Measurements from ENCODE around the gene MAB21L3.

- no peak for TF ChIP-seq CTCF (IDR thresholded peaks at IDR 0.05)
- TF ChIP-seq POLR2A (IDR thresholded peaks at IDR 0.05), result no peak
These were observed 50.7 kb downstream of the MAB21L3 start for GRCh38 chr1:116161877-116162390.

Measured in uterus (tissue), 2 donors.